DND-41 (cell line): ENCODE data around the gene AMER2.

Experiments used
- EZH2 ChIP-seq: IDR thresholded peaks from 3 replicates; pipeline ENCODE4 v1.6.1; 2012; ENCODE audit warnings: borderline replicate concordance, low read depth, mild to moderate bottlenecking, moderate library complexity, low read length, inconsistent platforms; ENCODE audit not compliant: severe bottlenecking
- TF ChIP-seq, protein P1 (sequence below): IDR thresholded peaks from 2 replicates; pipeline ENCODE4 v1.5.1; 2012; ENCODE audit warnings: borderline replicate concordance, low read length, moderate library complexity, mild to moderate bottlenecking; ENCODE audit not compliant: poor library complexity, severe bottlenecking; ENCODE audit errors: extremely low read depth

DNA sequence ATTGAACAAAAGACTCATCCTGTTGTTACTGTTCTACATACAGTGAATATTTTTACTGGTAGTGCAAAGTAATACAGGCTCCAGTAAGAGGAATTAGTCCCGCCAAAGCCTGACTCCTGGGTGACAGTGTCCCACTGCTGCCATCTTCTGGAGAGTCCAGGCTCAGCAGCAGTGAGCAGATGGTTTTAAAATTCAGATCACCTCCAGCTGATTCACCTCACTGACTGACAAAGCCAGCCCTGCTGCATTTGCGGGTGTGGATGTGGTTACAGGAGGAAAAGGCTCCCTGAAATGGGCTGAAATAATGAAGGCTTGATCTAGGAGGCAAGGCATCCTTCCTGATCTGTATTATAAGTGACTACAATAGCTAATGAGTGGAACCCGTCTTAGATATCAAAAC is 57.9 kb downstream of the AMER2 start:
- no peak for TF ChIP-seq EZH2
- TF ChIP-seq, protein P1, sequence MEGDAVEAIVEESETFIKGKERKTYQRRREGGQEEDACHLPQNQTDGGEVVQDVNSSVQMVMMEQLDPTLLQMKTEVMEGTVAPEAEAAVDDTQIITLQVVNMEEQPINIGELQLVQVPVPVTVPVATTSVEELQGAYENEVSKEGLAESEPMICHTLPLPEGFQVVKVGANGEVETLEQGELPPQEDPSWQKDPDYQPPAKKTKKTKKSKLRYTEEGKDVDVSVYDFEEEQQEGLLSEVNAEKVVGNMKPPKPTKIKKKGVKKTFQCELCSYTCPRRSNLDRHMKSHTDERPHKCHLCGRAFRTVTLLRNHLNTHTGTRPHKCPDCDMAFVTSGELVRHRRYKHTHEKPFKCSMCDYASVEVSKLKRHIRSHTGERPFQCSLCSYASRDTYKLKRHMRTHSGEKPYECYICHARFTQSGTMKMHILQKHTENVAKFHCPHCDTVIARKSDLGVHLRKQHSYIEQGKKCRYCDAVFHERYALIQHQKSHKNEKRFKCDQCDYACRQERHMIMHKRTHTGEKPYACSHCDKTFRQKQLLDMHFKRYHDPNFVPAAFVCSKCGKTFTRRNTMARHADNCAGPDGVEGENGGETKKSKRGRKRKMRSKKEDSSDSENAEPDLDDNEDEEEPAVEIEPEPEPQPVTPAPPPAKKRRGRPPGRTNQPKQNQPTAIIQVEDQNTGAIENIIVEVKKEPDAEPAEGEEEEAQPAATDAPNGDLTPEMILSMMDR, result peak; percentile 93
